H1 (cell line): ENCODE results near the gene RELCH. TPM values are rescaled to one million over a fixed set of nuclear protein-coding genes. Genes with fewer than 3 reads are reported as not detected.

Experiments
- CTCF ChIA-PET: fragments of 300-600 bp; sonication (Branson Sonifier 250); formaldehyde crosslinking; loops from one replicate; lab custom pipeline; 2021; ENCODE audit not compliant: partially characterized antibody; lab: Charles Lee
- POLR2A ChIA-PET: fragments of 300-600 bp; sonication (Branson Sonifier 250); formaldehyde crosslinking; loops from one replicate; lab custom pipeline; 2021; ENCODE audit warnings: inconsistent platforms; ENCODE audit not compliant: partially characterized antibody; lab: Charles Lee
- DNase-seq, 2 experiments: peaks; one replicate each; pipeline versions ENCODE4 v3.0.0 to v3.0.0-alpha.2; 2010 to 2022; ENCODE audit warnings: low spot score in 2 of 2, low read depth in 1 of 2, mixed read lengths in 1 of 2
- FAIRE-seq: peaks from 2 replicates; lab custom pipeline; 2011; peaks lifted over from hg19 to GRCh38; lab: Jason Lieb, UNC
- H2AFZ ChIP-seq: 2 replicates; pipeline ENCODE4 v1.8.1; 2012; ENCODE audit warnings: low read length, inconsistent platforms
- H2AK5ac ChIP-seq: 2 replicates; pipeline ENCODE4 v1.6.1; 2013; ENCODE audit warnings: low read depth, low read length
- H2BK120ac ChIP-seq: replicated peaks from 2 replicates; pipeline ENCODE3; 2013; ENCODE audit warnings: low read depth, low read length, inconsistent platforms
- H2BK12ac ChIP-seq: 2 replicates; pipeline ENCODE4 v1.6.1; 2013; ENCODE audit warnings: low read depth, low read length
- H2BK15ac ChIP-seq: 2 replicates; pipeline ENCODE4 v1.6.1; 2013; ENCODE audit warnings: low read length
- H2BK20ac ChIP-seq: 2 replicates; pipeline ENCODE4 v1.6.1; 2013; ENCODE audit warnings: low read length
- H2BK5ac ChIP-seq: 2 replicates; pipeline ENCODE4 v1.6.1; 2013; ENCODE audit warnings: low read depth, low read length
- H3K14ac ChIP-seq: 2 replicates; pipeline ENCODE4 v1.6.1; 2013; ENCODE audit warnings: inconsistent platforms; ENCODE audit not compliant: insufficient read length
- H3K18ac ChIP-seq: 2 replicates; pipeline ENCODE4 v1.6.1; 2013; ENCODE audit warnings: low read length; ENCODE audit errors: extremely low read depth
- H3K23ac ChIP-seq: 2 replicates; pipeline ENCODE4 v1.6.1; 2013; ENCODE audit warnings: inconsistent platforms; ENCODE audit not compliant: insufficient read length
- H3K23me2 ChIP-seq: 2 replicates; pipeline ENCODE4 v1.6.1; 2013; ENCODE audit warnings: low read depth, low read length
- H3K27ac ChIP-seq: 2 replicates; pipeline ENCODE4 v1.6.1; 2011; ENCODE audit warnings: low read depth, low read length, inconsistent platforms
- H3K27me3 ChIP-seq, 4 experiments: replicated peaks in 1 of 4; 1 replicate in 1 of 4; 2 replicates in 3 of 4; pipeline versions ENCODE4 v1.6.1 to v1.8.1; 2011 to 2013; ENCODE audit warnings: low read length in 3 of 4, mild to moderate bottlenecking in 3 of 4, inconsistent platforms in 2 of 4, mixed read lengths in 2 of 4, moderate library complexity in 1 of 4; ENCODE audit not compliant: control insufficient read depth in 3 of 4, insufficient read depth in 3 of 4; ENCODE audit errors: extremely low read depth in 1 of 4
- H3K36me3 ChIP-seq, 4 experiments: 2 replicates each; pipeline versions ENCODE4 v1.6.1 to v1.8.1; 2011 to 2013; ENCODE audit warnings: mild to moderate bottlenecking in 4 of 4, low read length in 3 of 4, moderate library complexity in 2 of 4, control low read depth in 1 of 4, inconsistent platforms in 1 of 4; ENCODE audit not compliant: insufficient read depth in 4 of 4, control insufficient read depth in 2 of 4
- H3K4ac ChIP-seq: replicated peaks from 2 replicates; pipeline ENCODE3; 2013; ENCODE audit warnings: low read length, low read depth, mixed read lengths, inconsistent platforms; ENCODE audit not compliant: insufficient read length
- H3K4me1 ChIP-seq, 4 experiments: replicated peaks in 1 of 4; 1 replicate in 1 of 4; 2 replicates in 3 of 4; pipeline versions ENCODE4 v1.6.1 to v1.8.1; 2011 to 2013; ENCODE audit warnings: low read length in 3 of 4, inconsistent platforms in 2 of 4, mixed read lengths in 1 of 4; ENCODE audit not compliant: insufficient read depth in 4 of 4, control insufficient read depth in 3 of 4
- H3K4me2 ChIP-seq, 2 experiments: 2 replicates each; pipeline versions ENCODE4 v1.6.1 to v1.8.1; 2011 to 2013; ENCODE audit warnings: low read depth in 2 of 2, low read length in 2 of 2, control low read depth in 1 of 2, inconsistent platforms in 1 of 2, mild to moderate bottlenecking in 1 of 2; ENCODE audit not compliant: insufficient read depth in 1 of 2
- H3K4me3 ChIP-seq, 4 experiments: fragments of 200-600, 300-600 bp in 1 of 4; sonication (generic), shearing (Covaris generic), sonication (Bioruptor Twin) in 1 of 4; 2 replicates each; pipeline versions ENCODE4 v1.5.1 to v1.8.1; 2011 to 2016; ENCODE audit warnings: low read length in 4 of 4, low read depth in 3 of 4, control low read depth in 2 of 4, inconsistent platforms in 2 of 4, mild to moderate bottlenecking in 2 of 4, mixed read lengths in 1 of 4, moderate library complexity in 1 of 4; ENCODE audit not compliant: insufficient read depth in 2 of 4; ENCODE audit errors: extremely low read depth in 1 of 4
- H3K56ac ChIP-seq: replicated peaks from 2 replicates; pipeline ENCODE3; 2013; ENCODE audit warnings: low read depth, mild to moderate bottlenecking, mixed read lengths, low read length, inconsistent platforms; ENCODE audit not compliant: insufficient read length
- H3K79me1 ChIP-seq: 2 replicates; pipeline ENCODE4 v1.6.1; 2013; ENCODE audit warnings: low read depth, low read length, control low read depth
- H3K79me2 ChIP-seq, 2 experiments: 2 replicates each; pipeline versions ENCODE4 v1.6.1 to v1.8.1; 2012 to 2013; ENCODE audit warnings: low read length in 2 of 2, mild to moderate bottlenecking in 2 of 2, inconsistent platforms in 1 of 2; ENCODE audit not compliant: insufficient read depth in 2 of 2, control insufficient read depth in 1 of 2
- H3K9ac ChIP-seq, 4 experiments: replicated peaks in 1 of 4; 1 replicate in 1 of 4; 2 replicates in 3 of 4; pipeline versions ENCODE4 v1.6.1 to v1.8.1; 2011 to 2013; ENCODE audit warnings: low read depth in 3 of 4, low read length in 3 of 4, control low read depth in 2 of 4, mild to moderate bottlenecking in 2 of 4, moderate library complexity in 2 of 4, inconsistent platforms in 1 of 4; ENCODE audit errors: extremely low read depth in 1 of 4
- H3K9me3 ChIP-seq, 2 experiments: 2 replicates each; pipeline versions ENCODE4 v1.6.1 to v1.8.1; 2012 to 2013; ENCODE audit warnings: mild to moderate bottlenecking in 2 of 2, moderate library complexity in 2 of 2, control low read depth in 1 of 2, inconsistent platforms in 1 of 2, low read depth in 1 of 2, low read length in 1 of 2, mixed read lengths in 1 of 2; ENCODE audit not compliant: insufficient read depth in 2 of 2
- H4K20me1 ChIP-seq, 2 experiments: replicated peaks in 1 of 2; 2 replicates each; pipeline versions ENCODE3 to v1.8.1; 2011 to 2013; ENCODE audit warnings: inconsistent platforms in 2 of 2, low read length in 2 of 2, mild to moderate bottlenecking in 1 of 2; ENCODE audit not compliant: insufficient read depth in 2 of 2, control insufficient read depth in 1 of 2
- H4K5ac ChIP-seq: 2 replicates; pipeline ENCODE4 v1.6.1; 2013; ENCODE audit warnings: low read length, low read depth, mixed read lengths, inconsistent platforms; ENCODE audit not compliant: insufficient read length
- H4K8ac ChIP-seq: 2 replicates; pipeline ENCODE4 v1.8.0; 2013; ENCODE audit warnings: mild to moderate bottlenecking, moderate library complexity, low read length, inconsistent platforms; ENCODE audit not compliant: insufficient read depth; ENCODE audit errors: extremely low read depth
- H4K91ac ChIP-seq: replicated peaks from 2 replicates; pipeline ENCODE3; 2013; ENCODE audit warnings: low read length, mixed read lengths, inconsistent platforms; ENCODE audit not compliant: insufficient read length
- CBX5 ChIP-seq: fragments of 300-800, 300-1000 bp; sonication (generic); IDR thresholded peaks from 2 replicates; pipeline ENCODE4 v1.7.1; 2016; ENCODE audit warnings: antibody characterized with exemption, low read length, low read depth
- CTCF ChIP-seq, 3 experiments: IDR thresholded peaks; 1 replicate in 2 of 3; 2 replicates in 1 of 3; pipeline versions ENCODE4 v1.5.1 to v1.6.1; 2011; ENCODE audit warnings: low read length in 3 of 3, mild to moderate bottlenecking in 3 of 3, inconsistent platforms in 2 of 3, low read depth in 1 of 3, moderate library complexity in 1 of 3; ENCODE audit not compliant: insufficient read depth in 1 of 3; ENCODE audit errors: control extremely low read depth in 1 of 3
- JUN ChIP-seq: IDR thresholded peaks from 2 replicates; pipeline ENCODE4 v1.6.1; 2011; ENCODE audit warnings: low read depth, mild to moderate bottlenecking, improper control_type of control experiment, low read length
- KDM1A ChIP-seq: fragments of 200-600, 300-600 bp; sonication (generic); IDR thresholded peaks from 2 replicates; pipeline ENCODE4 v1.7.1; 2016; ENCODE audit warnings: mild to moderate bottlenecking, low read length, borderline replicate concordance
- MAX ChIP-seq: IDR thresholded peaks from 2 replicates; pipeline ENCODE4 v1.6.1; 2012; ENCODE audit warnings: inconsistent platforms
- NANOG ChIP-seq: IDR thresholded peaks from 2 replicates; pipeline ENCODE4 v1.6.1; 2011; ENCODE audit warnings: low read length, low read depth, mild to moderate bottlenecking, inconsistent platforms; ENCODE audit not compliant: insufficient read depth, poor library complexity, severe bottlenecking
- NRF1 ChIP-seq: IDR thresholded peaks from 2 replicates; pipeline ENCODE4 v1.6.1; 2011; ENCODE audit warnings: mild to moderate bottlenecking, low read depth, low read length, improper control_type of control experiment
- SRF ChIP-seq: IDR thresholded peaks from 2 replicates; pipeline ENCODE4 v1.6.1; 2011; ENCODE audit warnings: mild to moderate bottlenecking, low read depth, low read length, moderate library complexity
- SUZ12 ChIP-seq: fragments of 200-600 bp; sonication (generic); IDR thresholded peaks from 2 replicates; pipeline ENCODE4 v1.6.1; 2012; ENCODE audit warnings: mild to moderate bottlenecking, inconsistent platforms, low read length, moderate library complexity, mixed read lengths
- TCF12 ChIP-seq: IDR thresholded peaks from 2 replicates; pipeline ENCODE4 v1.6.1; 2011; ENCODE audit warnings: low read depth, mild to moderate bottlenecking, low read length
- TEAD4 ChIP-seq: IDR thresholded peaks from 2 replicates; pipeline ENCODE4 v1.6.1; 2012; ENCODE audit warnings: low read depth, low read length, inconsistent platforms, mixed read lengths
- WGBS, 2 experiments: shearing (Covaris generic) in 1 of 2; methylation state at CpG; one replicate each; pipeline versions ENCODE4 v1.1.6 to v1.1.7; 2013 to 2015; ENCODE audit warnings: low lambda C conversion rate in 2 of 2, mixed read lengths in 2 of 2, inconsistent platforms in 1 of 2, low coverage in 1 of 2, missing lambda C conversion rate in 1 of 2; ENCODE audit not compliant: insufficient replicate concordance in 2 of 2, insufficient coverage in 1 of 2, insufficient read length in 1 of 2; ENCODE audit errors: extremely low coverage in 1 of 2, missing lambda C conversion rate in 1 of 2; 5-methylcytosine and 5-hydroxymethylcytosine counted together
- polyA plus RNA-seq, 7 experiments: library from polyadenylated mRNA; depleted of rRNA in 3 of 7; stranded (reverse) in 5 of 7; unstranded in 2 of 7; fragments of >200 nt in 5 of 7; fragments of 200-250 nt in 2 of 7; gene quantifications; 1 replicate in 5 of 7; 2 replicates in 1 of 7; 4 replicates in 1 of 7; pipeline versions ENCODE4 v1.2.1 to v1.2.3, GENCODE V29; 2011 to 2013; ENCODE audit warnings: missing spikeins in 2 of 7, mixed read lengths in 2 of 7
- total RNA-seq: library from RNA; stranded (reverse); fragmentation: NEBNext Ultra II Directional; extraction: Animal tissue kit (Norgen Biotek cat#: 25700); gene quantifications from 2 replicates; pipeline ENCODE4 v1.2.1, GENCODE V29; 2021

Gene RELCH
- total and polyA plus RNA-seq, 2 of the 8 experiments (the other 6 are each of a cell fraction or from before 2014, with no cell fraction given) = 7.3 to 26.9 TPM

- Histone ChIP-seq H2AK5ac (no peak overlapping the region), H3K4ac (no peak overlapping the region), H2BK12ac (no peak overlapping the region), H3K9ac (no peak overlapping the region), H3K36me3 (no peaks in the 10 kb centered on the region), H4K20me1 (peaks cover 2 to 3% of the 10 kb centered on the region in 2 experiments), H2BK15ac (no peak overlapping the region), H2BK5ac (no peak overlapping the region), H3K4me2 (no peak overlapping the region), H3K79me1 (peaks cover 2% of the 10 kb centered on the region; the same call in 1 of the 2 replicates), H2BK20ac (no peak overlapping the region), H3K56ac (no peak overlapping the region), H3K23ac (no peak overlapping the region), H3K14ac (no peak overlapping the region), H4K8ac (no peak overlapping the region), H4K91ac (no peak overlapping the region), H3K18ac (no peak overlapping the region), H3K4me3 (no peak overlapping the region), H4K5ac (no peak overlapping the region), H2BK120ac (no peak overlapping the region), H3K23me2 (no peaks in the 10 kb centered on the region), H3K79me2 (peaks cover 5 to 95% of the 10 kb centered on the region in 2 experiments; a peak in 3 of 4 replicates), H2AFZ (no peak overlapping the region), H3K27ac (no peak overlapping the region), H3K27me3 (no peaks in the 10 kb centered on the region), H3K9me3 (no peaks in the 10 kb centered on the region), H3K4me1 (no peaks in the 10 kb centered on the region)
- WGBS, 2 experiments = 93% methylated on average over 2 of the region's 2 CpGs; no CpG with 5 or more reads in 1 of the 2 experiments
- POLR2A ChIA-PET = interaction anchor here (4.2 kb wide), 1 partner anchor 11 kb away, joined by 23 read pairs; the partner anchor contains the start of genes PIGN and RELCH
- CTCF ChIA-PET = interaction anchor here (0.6 to 2.9 kb wide), 10 partner anchors 9 to 386 kb away, joined by 3 to 7 read pairs (median 3); no protein-coding TSS in a partner anchor
- DNase-seq (no peak), FAIRE-seq (no peak)
- no peak for TF ChIP-seq MAX
- no peak for TF ChIP-seq KDM1A
- no peak for TF ChIP-seq CBX5
- no peak for TF ChIP-seq CTCF (IDR thresholded peaks at IDR 0.05; ENCODE audit: control extremely low read depth in 1 of 3, insufficient read depth in 1 of 3, low read depth in 1 of 3, low read length in 3 of 3)
- no peak for TF ChIP-seq SUZ12
- TF ChIP-seq NANOG = no peak
- no peak for TF ChIP-seq NRF1
- TF ChIP-seq SRF = no peak
- no peak for TF ChIP-seq TEAD4
- TF ChIP-seq JUN = no peak
- TF ChIP-seq TCF12 = no peak
Measured at GRCh38 chr18:62198259-62198658, 11.2 kb downstream of the RELCH start.
